T-helper 1 cell treated with Interleukin-12 subunit alpha and Interleukin-12 subunit beta and Interleukin-4 antibody, amounts not matched to agents 30 ng/mL and 1 ng/mL, for 36 hours (primary cell): ENCODE measurements around the gene CLDN17. TPM values are rescaled to one million over a fixed set of nuclear protein-coding genes. Genes with fewer than 3 reads are reported as not detected.

ENCODE experiments used
- intact Hi-C: fragments of 100-400 bp; cut with micrococcal nuclease; formaldehyde crosslinking; loops from one replicate; pipeline ENCODE4 v1.15.1; 2024
- total RNA-seq: library from RNA; stranded (reverse); gene quantifications from 2 replicates; pipeline ENCODE4 v1.2.3, GENCODE V29; 2022

The CLDN17 gene
- total RNA-seq, 1 donor from 2014 or later, result not detected

- intact Hi-C loops, result no loop called here
Measured at GRCh38 chr21:30126576-30126975, 40.0 kb downstream of the CLDN17 start.

GRCh38 chr21:30117631-30118030 lies 49.0 kb downstream of the CLDN17 start:
- intact Hi-C loops, result no loop called here

GRCh38 chr21:30116479-30116878 lies 50.1 kb downstream of the CLDN17 start:
- intact Hi-C loops, result no loop called here

Other genes with a start within 250 kb of the CLDN17 start
- not detected in 2 replicates for gene GRIK1, start 226.8 kb downstream of the CLDN17 start, total RNA-seq
- not detected in 2 replicates for gene CLDN8, start 49.3 kb upstream of the CLDN17 start, total RNA-seq
- gene KRTAP24-1, start 116.1 kb upstream of the CLDN17 start, total RNA-seq, result not detected in 2 replicates
- gene KRTAP25-1, start 122.7 kb upstream of the CLDN17 start, total RNA-seq, result not detected in 2 replicates
- gene KRTAP26-1, start 153.5 kb upstream of the CLDN17 start, total RNA-seq, result not detected in 2 replicates
- gene KRTAP27-1, start 170.9 kb upstream of the CLDN17 start, total RNA-seq, result not detected in 2 replicates
- not detected in 2 replicates for gene KRTAP23-1, start 181.8 kb upstream of the CLDN17 start, total RNA-seq
- gene KRTAP13-2, start 205.5 kb upstream of the CLDN17 start, total RNA-seq, result not detected in 2 replicates
- not detected in 2 replicates for gene KRTAP13-1, start 229.2 kb upstream of the CLDN17 start, total RNA-seq